ENCODE measurements around the gene NKD1. TPM values are rescaled to one million over a fixed set of nuclear protein-coding genes. Genes with fewer than 3 reads are reported as not detected.

NKD1 gene
- polyA plus RNA-seq, 3 donors: 0.01 TPM; not detected in 2

GRCh38 chr16:50548909-50549560 is 839 bp downstream of the NKD1 start:
- Histone ChIP-seq H3K27ac (ENCODE audit: low read depth in 1 of 2, low read length in 2 of 2) (no peak overlapping the region), H3K4me2 (replicated peaks; ENCODE audit: extremely low read depth, low read length, poor library complexity, severe bottlenecking) (peak overlapping the region; percentile 93), H3K27me3 (ENCODE audit: control insufficient read depth in 2 of 2, insufficient read depth in 2 of 2, low read length in 2 of 2) (peaks cover 29 to 64% of the 10 kb centered on the region in 2 donors), H3K79me2 (ENCODE audit: insufficient read depth, low read length) (no peaks in the 10 kb centered on the region), H3K4me1 (ENCODE audit: control insufficient read depth in 1 of 2, insufficient read depth in 2 of 2, low read length in 2 of 2) (peaks cover 13 to 14% of the 10 kb centered on the region in 2 donors), H4K20me1 (ENCODE audit: insufficient read depth, low read length) (no peaks in the 10 kb centered on the region), H3K36me3 (replicated peaks in 1 of 2; ENCODE audit: control insufficient read depth in 1 of 2, insufficient read depth in 2 of 2, low read length in 2 of 2) (no peaks in the 10 kb centered on the region), H3K9me3 (replicated peaks in 1 of 2; ENCODE audit: control insufficient read depth in 1 of 2, insufficient read depth in 1 of 2, low read length in 2 of 2) (no peaks in the 10 kb centered on the region), H3K9ac (ENCODE audit: insufficient read depth, low read length, poor library complexity, severe bottlenecking) (peak overlapping the region; percentile 29), H2AFZ (ENCODE audit: insufficient read depth, low read depth, low read length, poor library complexity, severe bottlenecking) (peak overlapping the region; percentile 63), H3K4me3 (replicated peaks in 1 of 3; ENCODE audit: low read depth in 2 of 3, low read length in 3 of 3) (peak overlapping the region in 2 of 3 experiments; percentile 29 to 80)
- H3K36me3 Mint-ChIP-seq: peaks cover 0 to 2% of the 10 kb centered on the region in 2 donors
- H3K27me3 Mint-ChIP-seq (ENCODE audit: low read depth in 3 of 3): peaks cover 54 to 72% (median 57%) of the 10 kb centered on the region in 3 donors
- H3K4me1 Mint-ChIP-seq: peaks cover 4% of the 10 kb centered on the region
- no peak for DNase-seq
- intact Hi-C loops (cut with micrococcal nuclease): loop anchor here (5.0 to 10.0 kb wide), 4 partner anchors 118 to 256 kb away; no protein-coding TSS in a partner anchor
- WGBS (ENCODE audit: insufficient coverage): 35% methylated on average over 40 of the region's 46 CpGs
- no peak overlapping the region for H3K27ac Mint-ChIP-seq
- peak overlapping the region; percentile 58 to 82 for H3K4me3 Mint-ChIP-seq
- peaks cover 0 to 7% (median 0%) of the 10 kb centered on the region in 7 donors for H3K9me3 Mint-ChIP-seq
- TF ChIP-seq CTCF (IDR thresholded peaks at IDR 0.05): no peak

- H3K4me1 Mint-ChIP-seq: peaks cover 4% of the 10 kb centered on the region
- no peak overlapping the region for H2AFZ ChIP-seq (ENCODE audit: insufficient read depth, low read depth, low read length, poor library complexity, severe bottlenecking)
- H3K36me3 ChIP-seq (replicated peaks in 1 of 2; ENCODE audit: control insufficient read depth in 1 of 2, insufficient read depth in 2 of 2, low read length in 2 of 2): no peaks in the 10 kb centered on the region
- WGBS (ENCODE audit: insufficient coverage): 95% methylated on average over 4 of the region's 7 CpGs
- H3K27me3 Mint-ChIP-seq (ENCODE audit: low read depth in 3 of 3): peaks cover 54 to 74% (median 56%) of the 10 kb centered on the region in 3 donors
- H3K4me2 ChIP-seq (replicated peaks; ENCODE audit: extremely low read depth, low read length, poor library complexity, severe bottlenecking): no peak overlapping the region
- peaks cover 28 to 60% of the 10 kb centered on the region in 2 donors for H3K27me3 ChIP-seq (ENCODE audit: control insufficient read depth in 2 of 2, insufficient read depth in 2 of 2, low read length in 2 of 2)
- H3K27ac Mint-ChIP-seq: no peak overlapping the region
- intact Hi-C loops (cut with micrococcal nuclease): loop anchor here (5.0 to 10.0 kb wide), 4 partner anchors 118 to 255 kb away; no protein-coding TSS in a partner anchor
- peaks cover 0 to 7% (median 0%) of the 10 kb centered on the region in 7 donors for H3K9me3 Mint-ChIP-seq
- DNase-seq: no peak
- no peak overlapping the region for H3K27ac ChIP-seq (ENCODE audit: low read depth in 1 of 2, low read length in 2 of 2)
- H3K9me3 ChIP-seq (replicated peaks in 1 of 2; ENCODE audit: control insufficient read depth in 1 of 2, insufficient read depth in 1 of 2, low read length in 2 of 2): no peaks in the 10 kb centered on the region
- no peak overlapping the region for H3K4me3 ChIP-seq (replicated peaks in 1 of 3; ENCODE audit: low read depth in 2 of 3, low read length in 3 of 3)
- no peaks in the 10 kb centered on the region for H3K79me2 ChIP-seq (ENCODE audit: insufficient read depth, low read length)
- H3K9ac ChIP-seq (ENCODE audit: insufficient read depth, low read length, poor library complexity, severe bottlenecking): no peak overlapping the region
- peak overlapping the region in 1 of 2 donors; percentile 82 for H3K4me3 Mint-ChIP-seq
- H3K36me3 Mint-ChIP-seq: peaks cover 0 to 2% of the 10 kb centered on the region in 2 donors
- H4K20me1 ChIP-seq (ENCODE audit: insufficient read depth, low read length): no peaks in the 10 kb centered on the region
- peaks cover 13 to 14% of the 10 kb centered on the region in 2 donors for H3K4me1 ChIP-seq (ENCODE audit: control insufficient read depth in 1 of 2, insufficient read depth in 2 of 2, low read length in 2 of 2)
- no peak for TF ChIP-seq CTCF (IDR thresholded peaks at IDR 0.05)
Observed at GRCh38 chr16:50549561-50549915, 1.3 kb downstream of the NKD1 start.
